Fibroblast of villous mesenchyme (primary cell): ENCODE data around the gene OSBPL10. TPM values are rescaled to one million over a fixed set of nuclear protein-coding genes. Genes with fewer than 3 reads are reported as not detected.

Experiments
- DNase-seq: peaks from one replicate; pipeline ENCODE4 v3.0.0-alpha.2; 2010; ENCODE audit warnings: low read depth
- H3K4me3 ChIP-seq: 2 replicates; pipeline ENCODE4 v1.5.1; 2011; ENCODE audit warnings: low read depth, mild to moderate bottlenecking, low read length
- total RNA-seq: library from RNA; depleted of rRNA; stranded (reverse); fragments of >200 nt; gene quantifications from 2 replicates; pipeline ENCODE4 v1.2.3, GENCODE V29; 2012
- TF ChIP-seq, protein P1 (sequence below): IDR thresholded peaks from 2 replicates; pipeline ENCODE4 v1.5.1; 2012; ENCODE audit warnings: low read depth, mild to moderate bottlenecking, low read length; ENCODE audit not compliant: insufficient read depth

Gene OSBPL10
- total RNA-seq, 1 donor = 7.3 TPM

GRCh38 chr3:31841515-31841914, 139.5 kb downstream of the OSBPL10 start:
- DNase-seq = no peak
- TF ChIP-seq, protein P1, sequence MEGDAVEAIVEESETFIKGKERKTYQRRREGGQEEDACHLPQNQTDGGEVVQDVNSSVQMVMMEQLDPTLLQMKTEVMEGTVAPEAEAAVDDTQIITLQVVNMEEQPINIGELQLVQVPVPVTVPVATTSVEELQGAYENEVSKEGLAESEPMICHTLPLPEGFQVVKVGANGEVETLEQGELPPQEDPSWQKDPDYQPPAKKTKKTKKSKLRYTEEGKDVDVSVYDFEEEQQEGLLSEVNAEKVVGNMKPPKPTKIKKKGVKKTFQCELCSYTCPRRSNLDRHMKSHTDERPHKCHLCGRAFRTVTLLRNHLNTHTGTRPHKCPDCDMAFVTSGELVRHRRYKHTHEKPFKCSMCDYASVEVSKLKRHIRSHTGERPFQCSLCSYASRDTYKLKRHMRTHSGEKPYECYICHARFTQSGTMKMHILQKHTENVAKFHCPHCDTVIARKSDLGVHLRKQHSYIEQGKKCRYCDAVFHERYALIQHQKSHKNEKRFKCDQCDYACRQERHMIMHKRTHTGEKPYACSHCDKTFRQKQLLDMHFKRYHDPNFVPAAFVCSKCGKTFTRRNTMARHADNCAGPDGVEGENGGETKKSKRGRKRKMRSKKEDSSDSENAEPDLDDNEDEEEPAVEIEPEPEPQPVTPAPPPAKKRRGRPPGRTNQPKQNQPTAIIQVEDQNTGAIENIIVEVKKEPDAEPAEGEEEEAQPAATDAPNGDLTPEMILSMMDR = no peak
- no peak overlapping the region for H3K4me3 ChIP-seq

- H3K4me3 ChIP-seq = no peak overlapping the region
- no peak for DNase-seq
- TF ChIP-seq, protein P1 = no peak
Observed at GRCh38 chr3:31840252-31840651, 140.8 kb downstream of the OSBPL10 start.

- no peak for DNase-seq
- no peak overlapping the region for H3K4me3 ChIP-seq
- TF ChIP-seq, protein P1 = no peak
Observed at GRCh38 chr3:31839144-31839917, 141.7 kb downstream of the OSBPL10 start.

DNA sequence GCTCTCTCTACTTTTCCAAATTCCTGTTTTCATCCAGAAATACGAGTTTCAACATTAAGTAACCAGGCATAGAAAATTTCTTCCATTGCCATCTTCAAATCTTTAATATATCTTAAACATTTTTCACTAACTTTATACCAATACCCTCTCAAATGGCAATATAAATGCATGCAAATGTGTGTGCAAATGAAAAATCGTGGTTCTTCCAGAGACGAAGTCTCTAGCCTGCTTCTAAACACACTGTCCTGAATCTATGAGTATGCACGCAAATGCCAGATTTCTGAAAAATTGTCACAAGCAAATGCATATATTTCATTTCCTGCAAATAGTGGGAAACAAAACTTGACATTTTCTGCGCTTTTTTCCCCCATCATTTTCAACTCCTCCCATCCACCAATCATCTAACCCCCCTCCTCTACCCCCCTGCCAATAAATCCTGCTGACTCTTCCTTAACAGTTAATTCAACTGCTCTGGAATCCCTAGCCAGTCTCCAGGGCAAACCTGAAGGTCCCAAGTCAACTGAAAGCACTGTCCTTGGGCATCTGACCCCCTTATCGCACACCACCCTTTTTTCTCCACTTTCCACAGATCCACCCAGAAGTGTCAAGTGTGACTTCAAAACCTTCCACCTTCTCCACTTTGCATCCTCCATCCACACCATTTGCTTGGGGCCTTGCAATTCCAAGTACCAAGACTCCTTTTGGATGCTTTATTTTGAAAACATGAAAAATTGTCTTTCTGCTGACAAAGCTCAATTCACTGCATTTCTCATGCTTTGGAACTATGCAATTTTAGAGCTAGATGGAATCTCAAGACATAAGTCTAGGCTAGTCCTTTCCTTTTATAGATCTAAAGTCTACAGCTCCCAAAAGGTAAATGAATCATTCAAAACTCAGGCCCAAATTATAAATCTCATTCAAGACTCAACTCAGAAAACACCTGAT, 144.7 kb downstream of the OSBPL10 start:
- H3K4me3 ChIP-seq = no peak overlapping the region
- DNase-seq = no peak
- TF ChIP-seq, protein P1 = no peak

GRCh38 chr3:31833391-31834190, 147.5 kb downstream of the OSBPL10 start:
- peak; percentile 21 for DNase-seq
- no peak overlapping the region for H3K4me3 ChIP-seq
- TF ChIP-seq, protein P1 = no peak

DNA sequence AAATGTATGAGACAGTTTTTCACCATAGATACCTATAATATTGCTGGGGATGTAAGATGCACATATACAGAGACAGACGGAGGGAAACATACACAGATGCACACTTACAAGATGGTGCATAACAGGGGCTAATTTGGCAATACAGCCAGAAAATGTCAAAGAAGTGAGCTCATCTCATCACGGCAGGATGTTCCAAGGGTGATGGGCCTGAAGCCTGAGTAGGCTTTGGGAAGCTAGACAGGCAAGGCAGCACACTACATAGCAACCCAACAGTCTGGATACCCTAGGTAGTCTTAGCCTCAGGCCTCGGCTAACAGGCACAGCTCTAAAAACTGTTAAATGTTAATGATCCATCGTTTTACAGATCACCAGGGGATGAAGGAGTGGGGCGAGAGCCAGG, 148.5 kb downstream of the OSBPL10 start:
- no peak overlapping the region for H3K4me3 ChIP-seq
- TF ChIP-seq, protein P1 = no peak
- no peak for DNase-seq
